Glutamatergic neuron (in vitro differentiated cells): ENCODE results near the gene RPGRIP1L. TPM values are rescaled to one million over a fixed set of nuclear protein-coding genes. Genes with fewer than 3 reads are reported as not detected.

ENCODE experiments used
- DNase-seq: peaks from one replicate; pipeline ENCODE4 v3.0.0; 2022
- H3K27ac Mint-ChIP-seq: one replicate; pipeline ENCODE4 v1.8.0; 2020; ENCODE audit warnings: mild to moderate bottlenecking, mixed read lengths, inconsistent platforms; ENCODE audit not compliant: unreplicated experiment
- H3K27me3 Mint-ChIP-seq: one replicate; pipeline ENCODE4 v1.8.0; 2020; ENCODE audit warnings: mild to moderate bottlenecking, moderate library complexity, mixed read lengths, inconsistent platforms; ENCODE audit not compliant: unreplicated experiment
- H3K36me3 Mint-ChIP-seq: one replicate; pipeline ENCODE4 v1.8.0; 2020; ENCODE audit warnings: mild to moderate bottlenecking, mixed read lengths, inconsistent platforms; ENCODE audit not compliant: unreplicated experiment
- H3K4me1 Mint-ChIP-seq: one replicate; pipeline ENCODE4 v1.8.0; 2020; ENCODE audit warnings: mild to moderate bottlenecking, low read depth, mixed read lengths, inconsistent platforms; ENCODE audit not compliant: unreplicated experiment
- H3K4me3 Mint-ChIP-seq: one replicate; pipeline ENCODE4 v1.8.0; 2020; ENCODE audit warnings: mild to moderate bottlenecking, mixed read lengths, inconsistent platforms; ENCODE audit not compliant: unreplicated experiment
- H3K9me3 Mint-ChIP-seq: one replicate; pipeline ENCODE4 v1.8.0; 2020; ENCODE audit warnings: mild to moderate bottlenecking, moderate library complexity, mixed read lengths, inconsistent platforms; ENCODE audit not compliant: unreplicated experiment
- CTCF ChIP-seq: fragments of 200-600 bp; sonication (generic); IDR thresholded peaks from one replicate; pipeline ENCODE4 v1.5.0; 2021; ENCODE audit not compliant: partially characterized antibody, unreplicated experiment
- total RNA-seq: library from RNA; stranded (reverse); fragmentation: NEBNext Ultra II Directional; extraction: Animal tissue kit (Norgen Biotek cat#: 25700); gene quantifications from one replicate; pipeline ENCODE4 v1.2.1, GENCODE V29; 2021; ENCODE audit not compliant: unreplicated experiment

The RPGRIP1L gene
- total RNA-seq, 1 donor from 2014 or later, result 18.0 TPM

DNA sequence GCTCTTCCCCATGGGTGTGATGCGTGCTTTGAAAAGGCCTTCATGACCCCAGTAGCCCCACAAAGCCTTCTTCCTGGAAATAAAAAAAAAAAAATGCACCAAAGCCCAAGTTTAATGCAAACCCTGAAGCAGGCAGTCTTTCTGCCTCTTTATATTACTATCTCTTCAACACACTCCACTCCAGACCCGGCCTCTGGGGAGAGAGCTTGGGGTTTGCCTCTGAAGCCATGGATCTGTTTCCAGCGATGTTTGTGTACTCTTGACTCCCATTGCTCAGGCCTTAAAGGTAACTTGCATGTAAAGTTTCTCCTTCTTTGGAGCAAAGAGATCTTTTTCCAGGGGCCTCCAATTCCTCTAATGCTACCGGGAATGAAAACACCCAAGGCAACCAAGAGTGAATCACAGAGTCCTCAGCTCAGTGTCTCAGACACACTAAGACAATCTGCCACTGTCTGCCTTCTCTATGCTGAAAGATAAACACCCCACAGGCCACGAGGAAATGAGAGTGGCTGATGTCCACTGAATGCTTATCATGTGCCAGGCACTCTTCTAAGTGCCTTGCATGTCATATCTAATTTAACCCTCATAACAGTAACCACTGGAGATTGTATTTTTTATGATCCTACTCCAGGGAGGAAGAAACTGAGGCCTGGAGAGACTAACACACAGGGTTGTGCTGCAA is 144.2 kb downstream of the RPGRIP1L start:
- DNase-seq, result no peak
- H3K4me3 Mint-ChIP-seq, result no peak overlapping the region
- H3K9me3 Mint-ChIP-seq, result peaks cover 5% of the 10 kb centered on the region
- TF ChIP-seq CTCF, result no peak
- no peaks in the 10 kb centered on the region for H3K36me3 Mint-ChIP-seq
- no peak overlapping the region for H3K27ac Mint-ChIP-seq
- H3K4me1 Mint-ChIP-seq, result peaks cover 1% of the 10 kb centered on the region
- H3K27me3 Mint-ChIP-seq, result peaks cover 8% of the 10 kb centered on the region

DNA sequence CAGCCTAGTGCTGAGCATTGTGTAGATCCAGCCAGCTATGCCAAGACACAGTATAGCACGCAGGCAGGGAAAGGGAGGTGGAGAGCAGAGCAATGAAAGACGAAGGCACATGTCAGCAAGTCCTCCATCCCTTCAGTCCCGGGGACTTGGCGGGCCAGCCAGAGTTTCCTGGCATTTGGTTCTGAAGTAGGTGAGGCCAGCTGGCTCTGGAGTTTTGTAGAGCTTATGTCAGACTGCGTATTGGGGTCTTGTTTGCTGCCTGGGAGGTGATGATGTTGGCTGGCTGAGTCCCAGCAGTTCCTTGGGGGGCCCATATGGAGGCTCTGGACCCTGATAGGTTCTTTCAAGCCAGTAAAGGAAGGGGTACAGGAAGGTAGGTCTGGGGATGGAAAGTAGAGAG is 144.9 kb downstream of the RPGRIP1L start:
- H3K36me3 Mint-ChIP-seq, result no peaks in the 10 kb centered on the region
- no peak overlapping the region for H3K4me3 Mint-ChIP-seq
- H3K27me3 Mint-ChIP-seq, result peaks cover 8% of the 10 kb centered on the region
- TF ChIP-seq CTCF, result no peak
- H3K27ac Mint-ChIP-seq, result no peak overlapping the region
- peaks cover 4% of the 10 kb centered on the region for H3K9me3 Mint-ChIP-seq
- no peak for DNase-seq
- H3K4me1 Mint-ChIP-seq, result peaks cover 1% of the 10 kb centered on the region

- no peak for TF ChIP-seq CTCF
- H3K4me3 Mint-ChIP-seq, result no peak overlapping the region
- DNase-seq, result no peak
- no peak overlapping the region for H3K27ac Mint-ChIP-seq
- H3K27me3 Mint-ChIP-seq, result peaks cover 8% of the 10 kb centered on the region
- H3K9me3 Mint-ChIP-seq, result peaks cover 2% of the 10 kb centered on the region
- H3K36me3 Mint-ChIP-seq, result no peaks in the 10 kb centered on the region
- H3K4me1 Mint-ChIP-seq, result peaks cover 1% of the 10 kb centered on the region
Measured at GRCh38 chr16:53556521-53556920, 147.1 kb downstream of the RPGRIP1L start.

- Mint-ChIP-seq H3K4me3 (no peak overlapping the region), H3K36me3 (no peaks in the 10 kb centered on the region), H3K27me3 (peaks cover 1% of the 10 kb centered on the region), H3K9me3 (peaks cover 2% of the 10 kb centered on the region), H3K4me1 (peaks cover 11% of the 10 kb centered on the region), H3K27ac (no peak overlapping the region)
- TF ChIP-seq CTCF, result peak; percentile 29
- peak; percentile 51 for DNase-seq
Measured at GRCh38 chr16:53549970-53550690, 153.5 kb downstream of the RPGRIP1L start.

Other genes with a start within 250 kb of the RPGRIP1L start
- 30.0 TPM for gene AKTIP, start 200.7 kb downstream of the RPGRIP1L start, total RNA-seq
- gene FTO, start 297 bp upstream of the RPGRIP1L start, total RNA-seq, result 106 TPM